HepG2 (cell line): ENCODE data around the gene GRB10. TPM values are rescaled to one million over a fixed set of nuclear protein-coding genes. Genes with fewer than 3 reads are reported as not detected.
A peak's percentile ranks its signal among the peaks of the same experiment; 100 is the strongest.

ENCODE experiments used
- DMAP1 ChIP-seq: IDR thresholded peaks from 2 replicates; pipeline ENCODE4 v1.6.1; 2016
- DPF2 ChIP-seq: sonication (generic); formaldehyde crosslinking; IDR thresholded peaks from 2 replicates; pipeline ENCODE4 v1.4.0; 2020; ENCODE audit warnings: mild to moderate bottlenecking, low read depth, missing genetic modification reagents, borderline replicate concordance
- GFI1 ChIP-seq: sonication (generic); formaldehyde crosslinking; IDR thresholded peaks from 2 replicates; pipeline ENCODE4 v1.5.0; 2020; ENCODE audit warnings: missing genetic modification reagents, mild to moderate bottlenecking, borderline replicate concordance
- HDAC6 ChIP-seq: fragments of 200-600 bp; sonication (generic); IDR thresholded peaks from 2 replicates; pipeline ENCODE4 v1.7.0; 2017; ENCODE audit warnings: mild to moderate bottlenecking, antibody characterized with exemption, low read length, low read depth
- NFAT5 ChIP-seq: sonication (generic); formaldehyde crosslinking; IDR thresholded peaks from 2 replicates; pipeline ENCODE4 v1.4.0; 2020; ENCODE audit warnings: missing genetic modification reagents
- POGK ChIP-seq: sonication (generic); formaldehyde crosslinking; conservative IDR thresholded peaks from 2 replicates; pipeline ENCODE4 v1.8.0; 2022; ENCODE audit warnings: mild to moderate bottlenecking, moderate library complexity, missing genetic modification reagents
- REST ChIP-seq, 2 experiments: IDR thresholded peaks; 2 replicates each; pipeline ENCODE4 v1.6.1; 2011 to 2012; ENCODE audit warnings: low read length in 2 of 2, borderline replicate concordance in 1 of 2, low read depth in 1 of 2, mild to moderate bottlenecking in 1 of 2, moderate library complexity in 1 of 2
- RORA ChIP-seq: sonication (generic); formaldehyde crosslinking; IDR thresholded peaks from 2 replicates; pipeline ENCODE4 v1.5.0; 2020; ENCODE audit warnings: mild to moderate bottlenecking, missing genetic modification reagents, moderate library complexity
- SMAD9 ChIP-seq: sonication (generic); formaldehyde crosslinking; IDR thresholded peaks from 2 replicates; pipeline ENCODE4 v1.5.1; 2020; ENCODE audit warnings: mild to moderate bottlenecking, missing genetic modification reagents
- ZHX1 ChIP-seq: sonication (generic); formaldehyde crosslinking; IDR thresholded peaks from 2 replicates; pipeline ENCODE4 v1.8.1; 2022; ENCODE audit warnings: low read depth, mild to moderate bottlenecking, missing genetic modification reagents
- ZNF503 ChIP-seq: sonication (generic); formaldehyde crosslinking; IDR thresholded peaks from 2 replicates; pipeline ENCODE4 v1.4.0; 2020; ENCODE audit warnings: missing genetic modification reagents
- polyA plus RNA-seq, 8 experiments: library from polyadenylated mRNA; depleted of rRNA in 3 of 8; stranded (reverse) in 7 of 8; unstranded in 1 of 8; fragments of >200 nt; fragmentation: Illumina TruSeq in 4 of 8; extraction: Trizol in 4 of 8; gene quantifications; 2 replicates each; pipeline versions ENCODE4 v1.2.1 to v1.2.3, GENCODE V29; 2011 to 2016; ENCODE audit warnings: low read depth in 4 of 8, missing spikeins in 1 of 8, mixed read lengths in 1 of 8; ENCODE audit not compliant: insufficient read depth in 1 of 8
- total RNA-seq, 5 experiments: library from RNA; depleted of rRNA; stranded (reverse); fragments of >200 nt; fragmentation: Illumina TruSeq; extraction: Trizol; gene quantifications; 2 replicates each; pipeline ENCODE4 v1.2.3, GENCODE V29; 2016; ENCODE audit warnings: low read depth in 1 of 5

The GRB10 gene
- total and polyA plus RNA-seq, 2 of the 13 experiments (the other 11 are each of a cell fraction or from before 2014, with no cell fraction given): 4.0 to 6.8 TPM

GRCh38 chr7:50564640-50565558 lies 217.8 kb downstream of the GRB10 start, which contains the start of gene DDC (continued):
- TF ChIP-seq ZHX1 (CRISPR knock-in tag) (no peak), ZNF503 (CRISPR knock-in tag) (no peak), NFAT5 (CRISPR knock-in tag) (no peak), POGK (CRISPR knock-in tag) (no peak), HDAC6 (no peak), DPF2 (CRISPR knock-in tag) (no peak), REST (IDR thresholded peaks at IDR 0.05; ENCODE audit: borderline replicate concordance in 1 of 2, low read depth in 1 of 2, low read length in 2 of 2) (no peak), SMAD9 (no peak), DMAP1 (peak; percentile 87; the same call in 1 of the 2 replicates), RORA (no peak), GFI1 (CRISPR knock-in tag) (peak; percentile 77; the same call in 1 of the 2 replicates)
